Large intestine (tissue), 12 donors: ENCODE measurements around the gene ZNF546. TPM values are rescaled to one million over a fixed set of nuclear protein-coding genes. Genes with fewer than 3 reads are reported as not detected.
A peak's percentile ranks its signal among the peaks of the same experiment; 100 is the strongest.
"Not testable (repeated sequence)": the region's sequence is repeated elsewhere in the genome, so short reads cannot be mapped to it uniquely, and the experiment has no call there.

ENCODE experiments used
- DNase-seq, 2 donors: peaks; one replicate each; pipeline versions ENCODE4 v3.0.0 to v3.0.0-alpha.2; 2013
- H3K27ac ChIP-seq: one replicate; pipeline ENCODE4 v1.5.1; 2013; ENCODE audit warnings: low read length
- H3K27me3 ChIP-seq: 2 replicates; pipeline ENCODE4 v1.6.1; 2013; ENCODE audit warnings: low read length; ENCODE audit not compliant: control insufficient read depth, insufficient read depth
- H3K36me3 ChIP-seq: 2 replicates; pipeline ENCODE4 v1.6.1; 2013; ENCODE audit warnings: low read length; ENCODE audit not compliant: control insufficient read depth, insufficient read depth
- H3K4me1 ChIP-seq: one replicate; pipeline ENCODE4 v1.6.1; 2013; ENCODE audit warnings: low read length; ENCODE audit not compliant: control insufficient read depth, insufficient read depth
- H3K4me3 ChIP-seq: one replicate; pipeline ENCODE4 v1.5.1; 2013; ENCODE audit warnings: low read length
- H3K9me3 ChIP-seq: one replicate; pipeline ENCODE4 v1.6.1; 2013; ENCODE audit warnings: mild to moderate bottlenecking, low read depth, low read length, moderate library complexity; ENCODE audit not compliant: control insufficient read depth
- WGBS: methylation state at CpG from one replicate; pipeline ENCODE4 v1.1.5; 2013; ENCODE audit warnings: low lambda C conversion rate; ENCODE audit not compliant: insufficient coverage; 5-methylcytosine and 5-hydroxymethylcytosine counted together
- long read RNA-seq, 11 donors: transcript quantifications; one replicate each; lab custom pipeline, GENCODE V29; 2026
- polyA plus RNA-seq: library from polyadenylated mRNA; unstranded; fragments of 120-200 nt; gene quantifications from one replicate; pipeline ENCODE4 v1.2.1, GENCODE V29; 2013

The ZNF546 gene
- 3.9 TPM for polyA plus RNA-seq
- long read RNA-seq, donor 1: 0 reads
- long read RNA-seq, donor 2: 0 reads
- long read RNA-seq, donor 3: 0 reads
- long read RNA-seq, donor 4: 0 reads
- long read RNA-seq, donor 5: 0 reads
- long read RNA-seq, donor 6: 0 reads
- long read RNA-seq, donor 7, partial matches to known transcripts: 0 of 1 reads
- long read RNA-seq, donor 7, other reads (novel, unspliced or antisense): 0 of 1 reads
- long read RNA-seq, donor 8, partial matches to known transcripts: 15 of 17 reads
- long read RNA-seq, donor 8, other reads (novel, unspliced or antisense): 0 of 17 reads
- long read RNA-seq, donor 9: 0 reads
- long read RNA-seq, donor 10, partial matches to known transcripts: 0 of 2 reads
- long read RNA-seq, donor 10, other reads (novel, unspliced or antisense): 0 of 2 reads
- long read RNA-seq, donor 11, partial matches to known transcripts: 0 of 1 reads
- long read RNA-seq, donor 11, other reads (novel, unspliced or antisense): 0 of 1 reads

- WGBS: no CpG with 5 or more reads among the region's 53 CpGs
- Histone ChIP-seq H3K27me3 (no peaks in the 10 kb centered on the region), H3K36me3 (no peaks in the 10 kb centered on the region), H3K4me1 (peaks cover 12% of the 10 kb centered on the region), H3K27ac (peak within 1 kb of the TSS; percentile 87), H3K4me3 (peak within 1 kb of the TSS; percentile 81), H3K9me3 (no peaks in the 10 kb centered on the region)
- peak; percentile 89 to 95 for DNase-seq
Measured at GRCh38 chr19:39996811-39997637, at the start of gene ZNF546. ZNF546 (plus strand) TSS chr19:39997060; CDS start chr19:39998327, 1,267 bp downstream.

GRCh38 chr19:39949026-39949747, 47.7 kb upstream of the ZNF546 start:
- Histone ChIP-seq H3K27ac (no peak overlapping the region), H3K4me3 (no peak overlapping the region), H3K9me3 (no peaks in the 10 kb centered on the region), H3K4me1 (peaks cover 22% of the 10 kb centered on the region), H3K27me3 (no peaks in the 10 kb centered on the region), H3K36me3 (no peaks in the 10 kb centered on the region)
- DNase-seq: no peak
- WGBS: no CpG with 5 or more reads among the region's 2 CpGs

DNA sequence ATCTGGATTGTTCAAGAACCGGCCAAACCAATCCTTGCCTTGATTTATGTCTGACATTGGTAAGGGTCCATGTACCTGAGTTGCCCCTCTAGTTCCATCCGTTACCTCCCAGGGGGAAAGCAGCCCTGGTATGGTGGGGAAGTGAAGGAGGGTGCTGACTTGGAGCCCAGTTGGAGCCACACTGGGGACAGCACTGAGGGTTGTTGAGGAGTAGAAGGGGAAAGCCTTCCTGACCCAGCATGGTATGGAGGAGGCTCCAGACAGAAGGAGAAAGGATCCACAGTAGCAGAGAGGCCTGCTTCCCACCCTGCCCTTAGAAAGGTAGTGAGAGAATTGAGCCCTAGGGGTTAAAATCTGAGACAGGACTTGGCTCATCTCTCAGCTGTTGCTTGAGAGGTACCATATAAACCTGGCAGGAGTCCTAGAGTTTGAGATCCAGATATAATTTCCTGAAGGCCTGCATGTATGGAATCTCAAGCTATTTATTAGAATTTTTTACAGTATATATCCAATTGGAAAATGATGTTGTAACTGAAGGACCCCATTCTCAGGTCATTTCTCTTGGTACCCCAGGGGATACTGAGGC, 45.7 kb upstream of the ZNF546 start:
- H3K4me3 ChIP-seq: no peak overlapping the region
- peaks cover 6% of the 10 kb centered on the region for H3K4me1 ChIP-seq
- no peaks in the 10 kb centered on the region for H3K36me3 ChIP-seq
- H3K27me3 ChIP-seq: no peaks in the 10 kb centered on the region
- H3K9me3 ChIP-seq: no peaks in the 10 kb centered on the region
- no peak for DNase-seq
- WGBS: no CpG with 5 or more reads among the region's 2 CpGs
- H3K27ac ChIP-seq: no peak overlapping the region

DNA sequence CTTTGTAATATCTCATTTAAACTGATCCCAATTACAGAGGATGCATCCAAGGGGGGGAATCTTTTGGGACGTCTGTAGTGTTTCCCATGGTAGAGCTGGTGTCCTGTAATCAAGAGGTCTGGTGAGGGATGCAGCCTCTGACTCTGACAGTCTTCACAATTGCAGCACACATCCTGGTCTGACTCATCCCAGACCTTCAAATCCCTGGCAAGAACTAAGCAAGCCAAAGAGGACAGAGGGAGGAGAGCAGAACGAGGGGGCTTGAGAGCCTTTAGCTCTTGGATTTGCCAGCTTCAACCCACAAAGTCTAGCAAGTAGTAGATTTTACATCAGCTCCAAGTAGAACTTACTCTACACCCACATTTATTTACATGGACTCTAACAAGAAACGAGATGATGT, 45.2 kb upstream of the ZNF546 start:
- H3K27me3 ChIP-seq: no peaks in the 10 kb centered on the region
- peaks cover 2% of the 10 kb centered on the region for H3K4me1 ChIP-seq
- no peak for DNase-seq
- H3K4me3 ChIP-seq: no peak overlapping the region
- H3K27ac ChIP-seq: no peak overlapping the region
- no peaks in the 10 kb centered on the region for H3K36me3 ChIP-seq
- WGBS: 100% methylated on average over 1 of the region's 3 CpGs
- H3K9me3 ChIP-seq: no peaks in the 10 kb centered on the region

DNA sequence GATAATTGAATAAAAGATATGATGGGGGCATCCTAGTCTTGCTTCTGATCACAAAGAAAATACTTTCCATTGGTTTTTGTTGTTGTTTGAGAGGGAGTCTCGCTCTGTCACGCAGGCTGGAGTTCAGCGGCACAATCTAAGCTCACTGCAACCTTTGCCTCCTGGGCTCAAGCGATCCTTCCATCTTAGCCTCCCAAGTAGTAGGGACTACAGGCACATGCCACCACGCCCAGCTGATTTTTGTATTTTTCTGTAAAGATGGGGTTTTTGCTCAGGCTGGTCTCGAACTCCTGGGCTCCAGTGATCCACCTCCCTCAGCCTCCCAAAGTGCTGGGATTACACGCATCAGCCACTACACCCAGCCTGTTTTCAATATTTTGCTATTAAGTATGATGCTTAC, 42.9 kb upstream of the ZNF546 start:
- H3K4me3 ChIP-seq: no peak overlapping the region
- H3K27ac ChIP-seq: no peak overlapping the region
- H3K4me1 ChIP-seq: no peaks in the 10 kb centered on the region
- H3K27me3 ChIP-seq: no peaks in the 10 kb centered on the region
- H3K9me3 ChIP-seq: no peaks in the 10 kb centered on the region
- no peaks in the 10 kb centered on the region for H3K36me3 ChIP-seq
- WGBS: no CpG with 5 or more reads among the region's 7 CpGs
- DNase-seq: no peak

DNA sequence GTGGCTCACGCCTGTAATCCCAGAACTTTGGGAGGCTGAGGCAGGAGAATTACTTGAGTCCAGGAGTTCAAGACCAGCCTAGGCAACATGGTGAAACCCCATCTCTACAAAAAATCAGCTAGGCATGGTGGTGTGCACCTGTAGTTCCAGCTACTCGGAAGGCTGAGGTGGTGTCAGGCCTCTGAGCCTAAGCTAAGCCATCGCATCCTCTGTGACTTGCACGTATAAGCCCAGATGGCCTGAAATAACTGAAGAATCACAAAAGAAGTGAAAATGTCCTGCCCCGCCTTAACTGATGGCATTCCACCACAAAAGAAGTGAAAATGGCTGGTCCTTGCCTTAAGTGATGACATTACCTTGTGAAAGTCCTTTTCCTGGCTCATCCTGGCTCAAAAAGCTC, 39.0 kb upstream of the ZNF546 start:
- not testable (repeated sequence) for H3K27me3 ChIP-seq, H3K9me3 ChIP-seq, DNase-seq, H3K27ac ChIP-seq, H3K4me1 ChIP-seq, H3K36me3 ChIP-seq, H3K4me3 ChIP-seq
- no CpG with 5 or more reads among the region's 5 CpGs for WGBS

DNA sequence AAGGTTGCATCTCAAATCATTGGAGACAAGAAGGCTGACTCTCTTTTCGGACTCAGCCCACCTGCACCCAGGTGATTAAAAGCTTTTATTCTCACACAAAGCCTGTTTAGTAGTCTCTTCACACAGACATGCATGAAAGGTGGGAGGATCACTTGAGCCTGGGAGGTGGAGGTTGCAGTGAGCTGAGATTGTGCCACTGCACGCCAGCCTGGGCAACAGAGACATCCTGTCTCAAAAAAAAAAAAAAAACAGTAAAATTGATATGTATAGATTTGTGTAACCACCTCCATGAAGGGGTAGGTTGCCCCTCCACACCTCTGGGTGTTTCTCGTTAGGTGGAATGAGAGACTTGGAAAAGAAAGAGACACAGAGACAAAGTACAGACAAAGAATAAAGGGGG, 37.9 kb upstream of the ZNF546 start:
- H3K27ac ChIP-seq, H3K4me3 ChIP-seq, H3K4me1 ChIP-seq, H3K27me3 ChIP-seq, H3K9me3 ChIP-seq, DNase-seq, H3K36me3 ChIP-seq: not testable (repeated sequence)
- 86% methylated on average over 1 of the region's 3 CpGs for WGBS

GRCh38 chr19:39959407-39959806, 37.5 kb upstream of the ZNF546 start:
- H3K36me3 ChIP-seq, H3K4me1 ChIP-seq, H3K27me3 ChIP-seq, DNase-seq, H3K27ac ChIP-seq, H3K9me3 ChIP-seq, H3K4me3 ChIP-seq: not testable (repeated sequence)
- WGBS: 67% methylated on average over 1 of the region's 13 CpGs

- Histone ChIP-seq H3K9me3 (no peaks in the 10 kb centered on the region), H3K36me3 (no peaks in the 10 kb centered on the region), H3K4me3 (no peak overlapping the region), H3K27ac (no peak overlapping the region), H3K27me3 (no peaks in the 10 kb centered on the region), H3K4me1 (no peaks in the 10 kb centered on the region)
- WGBS: no CpG with 5 or more reads among the region's 3 CpGs
- no peak for DNase-seq
Measured at GRCh38 chr19:39963898-39964297, 33.0 kb upstream of the ZNF546 start.

DNA sequence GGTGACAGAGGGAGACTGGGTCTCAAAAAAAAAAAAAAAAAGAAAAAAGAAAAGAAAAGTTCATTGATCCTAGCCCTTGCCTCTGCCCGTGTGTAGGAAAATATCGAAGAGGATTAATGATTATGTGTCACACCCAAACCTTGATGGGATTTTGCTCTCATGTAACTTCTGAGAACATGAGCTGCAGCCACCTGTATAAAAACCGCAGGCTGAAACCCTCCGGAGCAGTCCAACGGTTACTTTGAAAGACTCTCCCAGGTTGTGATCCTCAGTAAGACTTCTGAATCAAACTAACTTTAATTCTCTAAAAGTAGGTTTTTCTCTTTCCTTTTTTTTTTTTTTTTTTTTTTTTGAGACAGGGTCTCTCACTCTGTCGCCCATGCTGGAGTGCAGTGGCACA, 30.2 kb upstream of the ZNF546 start:
- Histone ChIP-seq H3K4me3 (no peak overlapping the region), H3K4me1 (peaks cover 3% of the 10 kb centered on the region), H3K27ac (no peak overlapping the region), H3K36me3 (no peaks in the 10 kb centered on the region), H3K27me3 (no peaks in the 10 kb centered on the region), H3K9me3 (no peaks in the 10 kb centered on the region)
- WGBS: no CpG with 5 or more reads among the region's 6 CpGs
- no peak for DNase-seq
